Measurements from ENCODE around the gene MTARC1.

Gene MTARC1

DNA sequence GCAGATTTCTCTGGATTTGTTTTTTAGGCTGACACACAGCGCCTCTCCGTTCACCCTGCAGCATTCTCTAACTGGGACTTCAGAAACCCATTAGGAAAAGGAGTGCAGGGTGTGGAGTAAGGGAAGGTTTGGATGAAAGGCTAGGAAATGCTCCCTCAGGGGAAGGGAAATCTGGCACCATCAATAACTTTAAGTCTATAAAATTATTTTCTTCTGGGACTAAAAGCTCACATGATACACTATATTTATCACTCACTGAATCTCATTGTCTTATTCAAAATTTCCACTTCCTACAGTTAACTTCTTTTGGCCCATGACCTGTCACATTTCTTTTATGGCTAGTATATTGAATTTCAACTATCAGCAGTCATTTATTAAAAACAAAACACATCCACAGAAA is 46.7 kb downstream of the MTARC1 start:
- DNase-seq (ENCODE audit: low spot score) = no peak

DNA sequence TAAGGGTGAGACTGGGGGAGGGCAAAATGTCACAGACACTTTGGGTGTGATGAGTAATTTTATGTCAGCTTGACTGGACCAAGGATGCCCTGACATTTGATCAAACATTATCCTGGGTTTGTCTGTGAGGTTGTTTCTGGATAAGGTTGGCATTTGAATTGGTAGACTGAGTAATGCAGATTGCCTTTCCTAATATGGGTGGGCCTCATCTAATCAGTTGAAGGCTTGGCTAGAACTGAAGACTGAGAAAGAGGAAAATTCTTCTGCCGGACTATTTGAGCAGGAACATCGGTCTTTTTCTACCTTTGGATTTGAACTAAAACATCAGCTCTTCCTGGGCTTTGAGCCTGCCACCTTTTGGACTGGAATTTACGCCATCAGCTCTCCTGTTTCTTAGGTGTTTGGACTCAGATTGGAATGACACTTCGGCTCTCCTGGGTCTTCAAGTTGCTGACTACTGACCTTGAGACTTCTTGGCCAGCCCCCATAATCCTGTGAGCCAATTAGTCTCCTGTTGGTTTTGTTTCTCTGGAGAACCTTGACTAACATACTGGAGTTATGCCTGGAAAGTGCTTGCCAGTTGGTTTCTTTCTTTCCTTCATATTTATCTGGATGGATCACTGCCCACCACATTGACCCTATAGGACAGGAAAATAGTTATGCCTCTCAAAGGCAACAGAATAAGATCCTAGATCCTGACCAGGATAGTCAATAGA is 47.6 kb downstream of the MTARC1 start:
- no peak for DNase-seq (ENCODE audit: low spot score)

Data from hematopoietic multipotent progenitor cell treated with erythropoietin and hydrocortisone succinate and interleukin-3 and kit ligand, for 15 days (in vitro differentiated cells).